Spleen (tissue), 11 donors: ENCODE data around the gene STIM1. TPM values are rescaled to one million over a fixed set of nuclear protein-coding genes. Genes with fewer than 3 reads are reported as not detected.
"Not testable (repeated sequence)": the region's sequence is repeated elsewhere in the genome, so short reads cannot be mapped to it uniquely, and the experiment has no call there.

Experiments
- DNase-seq: peaks from one replicate; pipeline ENCODE4 v3.0.0-alpha.2; 2020
- H3K27ac ChIP-seq, 8 donors: fragments of 200-600 bp; sonication (generic) in 7 of 8; 1 replicate in 4 of 8; 2 replicates in 4 of 8; pipeline versions ENCODE4 v1.5.0 to v1.8.0; 2016 to 2021; ENCODE audit warnings: inconsistent platforms in 4 of 8, mild to moderate bottlenecking in 4 of 8, moderate library complexity in 1 of 8
- H3K27me3 ChIP-seq, 7 donors: fragments of 200-600 bp; sonication (generic) in 6 of 7; replicated peaks in 1 of 7; 1 replicate in 4 of 7; 2 replicates in 3 of 7; pipeline versions ENCODE4 v1.5.0 to v1.8.0; 2016 to 2021; ENCODE audit warnings: inconsistent platforms in 3 of 7, mild to moderate bottlenecking in 1 of 7
- H3K36me3 ChIP-seq, 6 donors: fragments of 200-600 bp; sonication (generic) in 5 of 6; 1 replicate in 4 of 6; 2 replicates in 2 of 6; pipeline versions ENCODE4 v1.5.0 to v1.8.0; 2016 to 2021; ENCODE audit warnings: inconsistent platforms in 2 of 6
- H3K4me1 ChIP-seq, 6 donors: fragments of 200-600 bp; sonication (generic) in 5 of 6; 1 replicate in 3 of 6; 2 replicates in 3 of 6; pipeline versions ENCODE4 v1.5.0 to v1.8.0; 2016 to 2021; ENCODE audit warnings: inconsistent platforms in 3 of 6
- H3K4me3 ChIP-seq, 8 donors: fragments of 200-600 bp; sonication (generic) in 7 of 8; 1 replicate in 4 of 8; 2 replicates in 4 of 8; pipeline versions ENCODE4 v1.5.0 to v1.8.0; 2016 to 2021; ENCODE audit warnings: inconsistent platforms in 4 of 8, mild to moderate bottlenecking in 4 of 8, moderate library complexity in 2 of 8
- H3K9me3 ChIP-seq, 8 donors: fragments of 200-600 bp; sonication (generic) in 7 of 8; 1 replicate in 4 of 8; 2 replicates in 4 of 8; pipeline versions ENCODE4 v1.5.0 to v1.8.0; 2016 to 2021; ENCODE audit warnings: inconsistent platforms in 4 of 8
- POLR2A ChIP-seq, 3 donors: fragments of 450-650 bp; IDR thresholded peaks; one replicate each; pipeline ENCODE4 v1.5.1; 2017; ENCODE audit warnings: antibody characterized with exemption in 3 of 3, mild to moderate bottlenecking in 1 of 3
- POLR2AphosphoS5 ChIP-seq, 3 donors: sonication (generic); formaldehyde crosslinking; IDR thresholded peaks; one replicate each; pipeline ENCODE4 v1.5.1; 2017; ENCODE audit warnings: antibody characterized with exemption in 3 of 3
- WGBS, 5 donors: extraction: QIAGEN DNeasy Blood & Tissue Kit in 3 of 5; methylation state at CpG; one replicate each; pipeline versions ENCODE4 v1.1.5 to v1.1.7; 2013 to 2018; 5-methylcytosine and 5-hydroxymethylcytosine counted together
- intact Hi-C: fragments of 100-400 bp; cut with DNase I; formaldehyde crosslinking; loops from one replicate; pipeline ENCODE4 v1.15.0; 2023; ENCODE audit warnings: low total_unique reads
- polyA plus RNA-seq, 3 donors: library from polyadenylated mRNA; stranded (reverse); fragments of 200-250 nt; gene quantifications; one replicate each; pipeline ENCODE4 v1.2.1, GENCODE V29; 2013
- total RNA-seq, 7 donors: library from RNA; depleted of rRNA in 3 of 7; stranded (reverse); fragments of >200 nt in 3 of 7; fragmentation: NEBNext Ultra II Directional in 4 of 7; extraction: Animal tissue kit (Norgen Biotek cat#: 25700) in 4 of 7; gene quantifications; one replicate each; pipeline versions ENCODE4 v1.1.0 to v1.2.1, GENCODE V29; 2016 to 2021
- TF ChIP-seq, protein P1 (sequence below), 11 experiments: fragments of 200-600 bp in 7 of 11; fragments of 450-650 bp in 4 of 11; sonication (generic) in 4 of 11; IDR thresholded peaks in 8 of 11; conservative IDR thresholded peaks in 3 of 11; 1 replicate in 7 of 11; 2 replicates in 4 of 11; pipeline versions ENCODE4 v1.4.0 to v1.8.0; 2016 to 2021; ENCODE audit warnings: antibody characterized with exemption in 11 of 11, inconsistent platforms in 4 of 11, mild to moderate bottlenecking in 1 of 11
- donor health status: healthy with polysubstance abuse.
- donor health status: DM: no; HTN: no; CAD: no; lungs with moderate emphysema.
- donor health status: DM: no; HTN: no; CAD: no.
- donor health status: Bipolar disorder and iron deficiency.
- donor health status: healthy.
- donor health status: DM: no; HTN: no; CAD: no.
- donor health status: DM: yes; HTN: yes; CAD: no.

Gene STIM1
- total and polyA plus RNA-seq, 10 donors = 13.0 to 85.2 (median 58.0) TPM

DNA sequence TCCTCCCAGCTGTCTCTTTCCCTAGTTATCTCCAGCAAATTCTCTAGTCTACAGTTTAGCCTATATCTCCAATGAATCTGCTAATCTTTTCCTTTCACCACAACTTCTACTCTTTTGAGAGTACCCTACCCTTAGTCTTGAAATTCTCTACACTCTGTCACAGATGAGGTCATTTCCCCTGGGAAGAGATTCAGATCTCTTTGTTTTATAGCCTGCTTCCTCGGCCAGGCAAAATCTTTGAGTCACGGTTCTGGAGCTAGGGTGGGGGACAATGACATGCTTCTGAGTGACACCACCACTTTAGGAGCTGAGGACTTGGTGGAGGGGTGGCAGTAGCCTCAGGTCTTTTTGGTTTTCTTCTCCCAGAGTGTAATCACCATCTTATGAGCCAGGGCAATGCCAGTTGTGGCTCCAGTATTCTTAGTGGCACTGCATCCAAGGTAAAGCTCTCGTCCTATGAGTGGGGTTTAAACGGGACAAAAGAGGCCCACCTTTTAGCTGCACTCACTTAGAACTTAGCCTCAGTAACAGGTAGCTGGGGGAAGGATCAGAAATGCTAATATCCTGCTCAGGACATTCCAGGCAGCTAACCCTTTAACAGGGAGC, 140.6 kb downstream of the STIM1 start:
- Histone ChIP-seq H3K36me3 (peaks cover 0 to 6% (median 0%) of the 10 kb centered on the region in 6 donors), H3K27ac (no peak overlapping the region), H3K27me3 (no peaks in the 10 kb centered on the region), H3K9me3 (peaks cover 0 to 21% (median 18%) of the 10 kb centered on the region in 8 donors), H3K4me3 (no peak overlapping the region), H3K4me1 (peaks cover 0 to 25% (median 12%) of the 10 kb centered on the region in 6 donors)
- 38 to 47% (median 41%) methylated on average over 4 of the region's 4 CpGs for WGBS, 5 donors
- no peak for TF ChIP-seq POLR2A (IDR thresholded peaks at IDR 0.05)
- TF ChIP-seq, protein P1, sequence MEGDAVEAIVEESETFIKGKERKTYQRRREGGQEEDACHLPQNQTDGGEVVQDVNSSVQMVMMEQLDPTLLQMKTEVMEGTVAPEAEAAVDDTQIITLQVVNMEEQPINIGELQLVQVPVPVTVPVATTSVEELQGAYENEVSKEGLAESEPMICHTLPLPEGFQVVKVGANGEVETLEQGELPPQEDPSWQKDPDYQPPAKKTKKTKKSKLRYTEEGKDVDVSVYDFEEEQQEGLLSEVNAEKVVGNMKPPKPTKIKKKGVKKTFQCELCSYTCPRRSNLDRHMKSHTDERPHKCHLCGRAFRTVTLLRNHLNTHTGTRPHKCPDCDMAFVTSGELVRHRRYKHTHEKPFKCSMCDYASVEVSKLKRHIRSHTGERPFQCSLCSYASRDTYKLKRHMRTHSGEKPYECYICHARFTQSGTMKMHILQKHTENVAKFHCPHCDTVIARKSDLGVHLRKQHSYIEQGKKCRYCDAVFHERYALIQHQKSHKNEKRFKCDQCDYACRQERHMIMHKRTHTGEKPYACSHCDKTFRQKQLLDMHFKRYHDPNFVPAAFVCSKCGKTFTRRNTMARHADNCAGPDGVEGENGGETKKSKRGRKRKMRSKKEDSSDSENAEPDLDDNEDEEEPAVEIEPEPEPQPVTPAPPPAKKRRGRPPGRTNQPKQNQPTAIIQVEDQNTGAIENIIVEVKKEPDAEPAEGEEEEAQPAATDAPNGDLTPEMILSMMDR (IDR thresholded peaks at IDR 0.05 in 8 of 11, conservative IDR thresholded peaks at IDR 0.05 in 3 of 11) = no peak
- TF ChIP-seq POLR2AphosphoS5 (IDR thresholded peaks at IDR 0.05) = no peak
- intact Hi-C loops = no loop called here
- no peak for DNase-seq

DNA sequence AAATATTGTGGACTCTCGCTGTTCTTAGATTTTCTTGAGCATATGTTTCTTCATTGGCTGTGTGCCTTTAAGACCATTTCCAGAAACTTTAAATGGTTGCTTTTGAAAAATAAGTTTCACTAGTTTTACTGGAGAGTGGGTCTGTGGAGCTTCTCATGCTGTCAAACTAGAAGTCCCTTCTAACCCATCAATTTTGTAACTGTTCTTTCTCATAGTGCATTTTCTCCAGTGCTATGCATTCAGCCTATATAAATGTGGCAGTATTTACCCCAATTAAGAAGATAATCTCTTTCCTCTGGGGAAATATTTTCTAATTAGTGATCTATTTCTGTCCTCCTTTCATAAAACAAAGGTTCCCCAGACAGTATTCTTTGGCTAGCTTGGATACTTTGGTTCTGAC, 141.2 kb downstream of the STIM1 start:
- Histone ChIP-seq H3K4me3 (no peak overlapping the region), H3K27me3 (no peaks in the 10 kb centered on the region), H3K27ac (no peak overlapping the region), H3K9me3 (peaks cover 0 to 21% (median 18%) of the 10 kb centered on the region in 8 donors), H3K4me1 (peaks cover 0 to 25% (median 12%) of the 10 kb centered on the region in 6 donors), H3K36me3 (peaks cover 0 to 6% (median 0%) of the 10 kb centered on the region in 6 donors)
- WGBS, 5 donors = 93 to 100% (median 100%) methylated on average over 1 of the region's 1 CpG
- intact Hi-C loops = no loop called here
- DNase-seq = no peak
- TF ChIP-seq, protein P1 (IDR thresholded peaks at IDR 0.05 in 8 of 11, conservative IDR thresholded peaks at IDR 0.05 in 3 of 11) = no peak
- TF ChIP-seq POLR2AphosphoS5 (IDR thresholded peaks at IDR 0.05) (no peak), POLR2A (IDR thresholded peaks at IDR 0.05) (no peak)

DNA sequence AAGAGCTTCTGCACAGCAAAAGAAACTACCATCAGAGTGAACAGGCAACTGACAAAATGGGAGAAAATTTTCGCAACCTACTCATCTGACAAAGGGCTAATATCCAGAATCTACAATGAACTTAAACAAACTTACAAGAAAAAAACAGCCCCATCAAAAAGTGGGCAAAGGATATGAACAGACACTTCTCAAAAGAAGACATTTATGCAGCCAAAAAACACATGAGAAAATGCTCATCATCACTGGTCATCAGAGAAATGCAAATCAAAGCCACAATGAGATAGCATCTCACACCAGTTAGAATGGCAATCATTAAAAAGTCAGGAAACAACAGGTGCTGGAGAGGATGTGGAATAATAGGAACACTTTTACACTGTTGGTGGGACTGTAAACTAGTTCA, 149.3 kb downstream of the STIM1 start:
- DNase-seq = not testable (repeated sequence)

DNA sequence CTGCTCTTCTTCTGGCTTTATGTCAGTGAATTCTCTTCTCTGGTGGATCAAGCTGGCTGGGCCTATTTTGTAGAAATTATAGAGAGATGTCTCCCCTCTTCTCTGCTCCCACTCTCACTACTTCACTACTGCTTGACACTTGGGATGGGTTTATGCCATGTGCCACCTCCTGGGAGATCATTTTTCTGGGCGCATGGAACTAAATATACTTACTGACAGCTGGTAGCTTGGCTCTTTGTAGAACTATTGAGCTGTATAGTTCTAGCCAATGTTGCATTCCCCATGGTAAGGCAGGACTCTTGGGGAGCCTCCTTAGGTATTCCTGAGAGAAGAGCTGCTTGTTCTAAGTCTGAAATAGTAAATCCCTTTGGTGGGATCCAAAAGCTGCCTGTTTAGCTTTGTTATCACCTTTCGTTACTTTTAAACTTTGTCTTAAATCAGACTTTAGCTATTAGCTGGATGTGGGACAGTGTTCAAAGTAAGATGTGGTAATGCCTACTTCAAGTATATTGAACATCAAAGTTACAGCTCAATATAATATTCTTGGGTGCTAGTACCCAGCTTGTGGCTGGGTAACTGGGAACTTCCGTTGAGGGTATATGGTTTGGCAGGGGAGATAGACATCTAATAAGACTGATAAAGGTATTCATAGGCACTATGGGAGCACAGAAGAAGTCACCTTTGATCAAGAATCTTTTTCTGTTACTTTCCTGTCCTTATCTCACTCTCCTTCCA, 151.6 kb downstream of the STIM1 start:
- DNase-seq = no peak
- Histone ChIP-seq H3K27me3 (no peaks in the 10 kb centered on the region), H3K4me3 (no peak overlapping the region), H3K27ac (no peak overlapping the region), H3K36me3 (no peaks in the 10 kb centered on the region), H3K4me1 (peaks cover 0 to 23% (median 2%) of the 10 kb centered on the region in 6 donors), H3K9me3 (no peaks in the 10 kb centered on the region)
- 86 to 97% (median 90%) methylated on average over 3 of the region's 3 CpGs for WGBS, 5 donors
- intact Hi-C loops = no loop called here
- TF ChIP-seq, protein P1 (IDR thresholded peaks at IDR 0.05 in 8 of 11, conservative IDR thresholded peaks at IDR 0.05 in 3 of 11) = no peak
- TF ChIP-seq POLR2A (IDR thresholded peaks at IDR 0.05) (no peak), POLR2AphosphoS5 (IDR thresholded peaks at IDR 0.05) (no peak)

More for the DNA sequence above, 149.3 kb downstream of the STIM1 start:
- WGBS, 5 donors = 85 to 100% (median 93%) methylated on average over 1 of the region's 1 CpG; no CpG with 5 or more reads in 1 of the 5 donors
- intact Hi-C loops, H3K27ac ChIP-seq, H3K4me3 ChIP-seq, H3K36me3 ChIP-seq, H3K27me3 ChIP-seq, H3K9me3 ChIP-seq: not testable (repeated sequence)
- H3K4me1 ChIP-seq = peaks cover 0 to 23% (median 2%) of the 10 kb centered on the region in 6 donors
